Nephron progenitor cell (in vitro differentiated cells): ENCODE data around the gene PSORS1C1.

Experiments
- DNase-seq: peaks from one replicate; pipeline ENCODE4 v3.0.0; 2021
- H3K27ac Mint-ChIP-seq: 2 replicates; pipeline ENCODE4 v1.8.0; 2021; ENCODE audit warnings: mild to moderate bottlenecking, moderate library complexity, mixed read lengths
- H3K27me3 Mint-ChIP-seq: 2 replicates; pipeline ENCODE4 v1.8.0; 2021; ENCODE audit warnings: mild to moderate bottlenecking, low read depth, mixed read lengths; ENCODE audit not compliant: poor library complexity
- H3K36me3 Mint-ChIP-seq: 2 replicates; pipeline ENCODE4 v1.8.0; 2021; ENCODE audit warnings: low read depth, mixed read lengths
- H3K4me1 Mint-ChIP-seq: 2 replicates; pipeline ENCODE4 v1.8.0; 2021; ENCODE audit warnings: mixed read lengths
- H3K4me3 Mint-ChIP-seq: 2 replicates; pipeline ENCODE4 v1.8.0; 2021; ENCODE audit warnings: mild to moderate bottlenecking, moderate library complexity, mixed read lengths
- H3K9me3 Mint-ChIP-seq: 2 replicates; pipeline ENCODE4 v1.8.0; 2021; ENCODE audit warnings: mild to moderate bottlenecking, moderate library complexity, mixed read lengths
- TF ChIP-seq, protein P1 (sequence below): fragments of 200-600 bp; sonication (generic); IDR thresholded peaks from 2 replicates; pipeline ENCODE4 v1.5.0; 2021; ENCODE audit warnings: antibody characterized with exemption

PSORS1C1 gene

GRCh38 chr6:31086788-31087440 is 27.7 kb upstream of the PSORS1C1 start:
- Mint-ChIP-seq H3K4me1 (peaks cover 21% of the 10 kb centered on the region), H3K4me3 (no peak overlapping the region), H3K27me3 (peaks cover 16% of the 10 kb centered on the region), H3K9me3 (no peaks in the 10 kb centered on the region), H3K27ac (no peak overlapping the region), H3K36me3 (no peaks in the 10 kb centered on the region)
- DNase-seq = no peak
- TF ChIP-seq, protein P1, sequence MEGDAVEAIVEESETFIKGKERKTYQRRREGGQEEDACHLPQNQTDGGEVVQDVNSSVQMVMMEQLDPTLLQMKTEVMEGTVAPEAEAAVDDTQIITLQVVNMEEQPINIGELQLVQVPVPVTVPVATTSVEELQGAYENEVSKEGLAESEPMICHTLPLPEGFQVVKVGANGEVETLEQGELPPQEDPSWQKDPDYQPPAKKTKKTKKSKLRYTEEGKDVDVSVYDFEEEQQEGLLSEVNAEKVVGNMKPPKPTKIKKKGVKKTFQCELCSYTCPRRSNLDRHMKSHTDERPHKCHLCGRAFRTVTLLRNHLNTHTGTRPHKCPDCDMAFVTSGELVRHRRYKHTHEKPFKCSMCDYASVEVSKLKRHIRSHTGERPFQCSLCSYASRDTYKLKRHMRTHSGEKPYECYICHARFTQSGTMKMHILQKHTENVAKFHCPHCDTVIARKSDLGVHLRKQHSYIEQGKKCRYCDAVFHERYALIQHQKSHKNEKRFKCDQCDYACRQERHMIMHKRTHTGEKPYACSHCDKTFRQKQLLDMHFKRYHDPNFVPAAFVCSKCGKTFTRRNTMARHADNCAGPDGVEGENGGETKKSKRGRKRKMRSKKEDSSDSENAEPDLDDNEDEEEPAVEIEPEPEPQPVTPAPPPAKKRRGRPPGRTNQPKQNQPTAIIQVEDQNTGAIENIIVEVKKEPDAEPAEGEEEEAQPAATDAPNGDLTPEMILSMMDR = no peak

GRCh38 chr6:31087494-31088089 is 27.0 kb upstream of the PSORS1C1 start:
- Mint-ChIP-seq H3K4me1 (peaks cover 21% of the 10 kb centered on the region), H3K4me3 (no peak overlapping the region), H3K9me3 (no peaks in the 10 kb centered on the region), H3K27me3 (peaks cover 16% of the 10 kb centered on the region), H3K36me3 (no peaks in the 10 kb centered on the region), H3K27ac (no peak overlapping the region)
- TF ChIP-seq, protein P1 = peak; percentile 78
- peak; percentile 91 for DNase-seq

DNA sequence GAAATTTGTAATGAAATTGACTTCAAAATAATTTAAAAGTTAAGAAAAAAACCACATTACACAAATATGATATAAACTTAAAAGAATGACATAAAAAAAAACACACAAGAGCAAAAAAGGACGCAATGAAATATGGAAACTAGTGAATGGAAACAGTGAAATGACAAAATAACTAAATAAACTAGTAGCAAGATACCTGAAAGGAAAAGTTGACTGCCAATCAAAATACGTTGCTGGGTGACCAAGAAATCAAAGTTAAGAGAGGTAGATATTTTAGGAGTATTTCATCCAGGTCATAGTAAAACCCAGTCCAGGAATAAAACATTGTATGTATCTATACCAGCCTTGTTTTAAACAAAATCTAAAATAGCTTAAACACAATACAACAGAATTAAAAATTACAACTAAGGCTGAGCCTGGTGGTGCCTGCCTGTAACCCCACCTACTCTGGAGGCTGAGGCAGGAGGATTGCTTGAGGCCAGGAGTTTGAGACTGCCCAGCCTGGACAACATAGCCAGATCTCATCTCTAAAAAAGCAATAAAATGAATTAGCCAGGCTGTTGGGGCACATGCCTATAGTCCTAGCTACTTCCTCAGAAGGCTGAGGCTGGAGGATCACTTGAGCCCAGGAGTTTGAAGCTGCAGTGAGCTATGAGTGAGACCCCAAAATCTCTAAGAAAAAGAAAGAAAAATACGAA is 24.2 kb upstream of the PSORS1C1 start:
- no peaks in the 10 kb centered on the region for H3K36me3 Mint-ChIP-seq

DNA sequence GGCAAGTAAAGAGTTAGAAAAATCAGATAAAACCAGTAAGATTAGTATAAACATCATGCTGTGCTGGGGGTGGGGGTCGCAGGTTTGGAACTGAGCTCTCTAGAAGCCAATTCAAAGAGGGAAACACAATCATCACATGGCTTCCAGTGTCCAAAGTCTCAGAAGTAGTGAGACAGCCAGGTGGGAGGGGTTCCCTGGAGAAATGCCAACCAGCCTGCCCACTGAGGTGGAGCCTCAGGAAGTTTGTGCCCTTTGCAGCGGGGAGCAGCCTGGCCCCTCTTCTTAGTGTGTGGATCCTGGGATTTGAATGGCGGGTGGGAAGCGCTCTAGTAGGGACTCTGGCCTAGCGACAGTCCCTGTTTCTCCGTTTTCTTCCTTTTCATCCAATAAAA is 23.6 kb upstream of the PSORS1C1 start:
- TF ChIP-seq, protein P1 = no peak
- no peak for DNase-seq
- no peak overlapping the region for H3K27ac Mint-ChIP-seq
- no peak overlapping the region for H3K4me3 Mint-ChIP-seq
- no peaks in the 10 kb centered on the region for H3K36me3 Mint-ChIP-seq
- H3K27me3 Mint-ChIP-seq = peaks cover 18% of the 10 kb centered on the region
- peaks cover 13% of the 10 kb centered on the region for H3K4me1 Mint-ChIP-seq
- no peaks in the 10 kb centered on the region for H3K9me3 Mint-ChIP-seq

More for the DNA sequence above, 24.2 kb upstream of the PSORS1C1 start:
- H3K4me1 Mint-ChIP-seq = peaks cover 13% of the 10 kb centered on the region
- TF ChIP-seq, protein P1 = no peak
- no peaks in the 10 kb centered on the region for H3K9me3 Mint-ChIP-seq
- H3K27me3 Mint-ChIP-seq = peaks cover 19% of the 10 kb centered on the region
- H3K27ac Mint-ChIP-seq = no peak overlapping the region
- H3K4me3 Mint-ChIP-seq = no peak overlapping the region
- no peak for DNase-seq

- no peak for DNase-seq
- H3K9me3 Mint-ChIP-seq = no peaks in the 10 kb centered on the region
- H3K36me3 Mint-ChIP-seq = no peaks in the 10 kb centered on the region
- TF ChIP-seq, protein P1 = no peak
- H3K27ac Mint-ChIP-seq = no peak overlapping the region
- H3K27me3 Mint-ChIP-seq = peaks cover 19% of the 10 kb centered on the region
- H3K4me1 Mint-ChIP-seq = peaks cover 11% of the 10 kb centered on the region
- no peak overlapping the region for H3K4me3 Mint-ChIP-seq
Measured at GRCh38 chr6:31091680-31092079, 22.9 kb upstream of the PSORS1C1 start.
